Measurements from ENCODE around the gene CC2D2B.

The CC2D2B gene

DNA sequence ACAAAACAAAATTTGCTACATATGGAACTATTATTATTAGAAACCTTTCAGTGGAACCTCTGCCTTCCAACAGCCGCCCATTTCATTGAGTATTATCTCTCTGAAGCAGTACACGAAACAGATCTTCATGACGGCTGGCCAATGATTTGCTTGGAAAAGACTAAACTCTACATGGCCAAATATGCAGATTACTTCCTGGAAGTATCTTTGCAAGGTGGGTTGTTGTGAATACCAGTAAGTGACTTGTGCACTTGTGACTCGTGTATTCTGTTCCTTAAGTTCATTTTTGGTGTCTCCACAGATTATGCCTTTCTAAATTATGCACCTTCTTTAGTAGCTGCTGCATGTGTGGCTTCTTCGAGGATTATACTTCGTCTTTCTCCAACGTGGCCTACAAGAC is 149.0 kb downstream of the CC2D2B start:
- TF ChIP-seq, protein P1, sequence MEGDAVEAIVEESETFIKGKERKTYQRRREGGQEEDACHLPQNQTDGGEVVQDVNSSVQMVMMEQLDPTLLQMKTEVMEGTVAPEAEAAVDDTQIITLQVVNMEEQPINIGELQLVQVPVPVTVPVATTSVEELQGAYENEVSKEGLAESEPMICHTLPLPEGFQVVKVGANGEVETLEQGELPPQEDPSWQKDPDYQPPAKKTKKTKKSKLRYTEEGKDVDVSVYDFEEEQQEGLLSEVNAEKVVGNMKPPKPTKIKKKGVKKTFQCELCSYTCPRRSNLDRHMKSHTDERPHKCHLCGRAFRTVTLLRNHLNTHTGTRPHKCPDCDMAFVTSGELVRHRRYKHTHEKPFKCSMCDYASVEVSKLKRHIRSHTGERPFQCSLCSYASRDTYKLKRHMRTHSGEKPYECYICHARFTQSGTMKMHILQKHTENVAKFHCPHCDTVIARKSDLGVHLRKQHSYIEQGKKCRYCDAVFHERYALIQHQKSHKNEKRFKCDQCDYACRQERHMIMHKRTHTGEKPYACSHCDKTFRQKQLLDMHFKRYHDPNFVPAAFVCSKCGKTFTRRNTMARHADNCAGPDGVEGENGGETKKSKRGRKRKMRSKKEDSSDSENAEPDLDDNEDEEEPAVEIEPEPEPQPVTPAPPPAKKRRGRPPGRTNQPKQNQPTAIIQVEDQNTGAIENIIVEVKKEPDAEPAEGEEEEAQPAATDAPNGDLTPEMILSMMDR (conservative IDR thresholded peaks at IDR 0.05; ENCODE audit: control insufficient read depth, insufficient read depth, low read depth, low read length) = no peak
- no peak overlapping the region for H3K4me3 ChIP-seq (ENCODE audit: control insufficient read depth, low read depth, low read length)
- no peak for DNase-seq (ENCODE audit: low read depth)

DNA sequence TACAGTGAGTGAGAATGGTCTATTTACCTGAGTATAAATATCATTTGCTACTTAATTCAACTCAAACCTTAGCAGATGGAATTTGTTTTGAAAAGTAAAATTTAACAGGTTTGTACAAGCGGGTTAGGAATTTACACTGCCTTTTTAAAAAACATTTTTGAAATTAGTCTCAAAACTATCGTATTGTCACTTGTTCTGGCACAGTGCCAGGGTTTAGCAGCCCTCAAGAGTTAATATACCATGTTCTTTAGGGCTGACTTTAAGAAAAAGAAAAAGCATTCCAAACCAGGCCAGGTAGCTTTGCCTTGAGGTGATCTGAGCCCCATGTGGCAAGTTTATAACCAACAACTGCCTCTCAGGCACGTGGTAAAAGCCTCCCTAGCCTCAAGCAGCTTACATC is 153.5 kb downstream of the CC2D2B start:
- DNase-seq (ENCODE audit: low read depth) = no peak
- TF ChIP-seq, protein P1 (conservative IDR thresholded peaks at IDR 0.05; ENCODE audit: control insufficient read depth, insufficient read depth, low read depth, low read length) = no peak
- no peak overlapping the region for H3K4me3 ChIP-seq (ENCODE audit: control insufficient read depth, low read depth, low read length)

DNA sequence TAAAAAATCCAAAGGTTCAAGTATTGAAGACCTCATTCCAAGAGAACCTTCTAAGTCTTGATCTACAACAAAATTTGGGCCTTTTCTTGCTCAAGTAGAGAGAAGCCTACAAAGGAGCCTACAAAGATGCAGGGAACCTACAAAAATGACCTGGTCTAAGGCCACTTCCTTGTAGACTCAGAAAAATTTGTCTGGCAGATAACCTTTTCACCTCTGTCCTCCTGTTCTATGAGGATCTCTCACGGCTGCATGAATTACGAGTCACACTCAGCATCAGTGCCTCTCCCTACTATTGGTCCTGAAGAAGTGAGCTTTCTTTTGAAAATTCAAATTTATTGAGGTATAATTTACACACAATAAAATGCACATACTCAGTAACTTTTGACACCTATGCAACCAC is 164.9 kb downstream of the CC2D2B start:
- H3K4me3 ChIP-seq (ENCODE audit: control insufficient read depth, low read depth, low read length) = no peak overlapping the region
- TF ChIP-seq, protein P1 (conservative IDR thresholded peaks at IDR 0.05; ENCODE audit: control insufficient read depth, insufficient read depth, low read depth, low read length) = no peak
- no peak for DNase-seq (ENCODE audit: low read depth)

DNA sequence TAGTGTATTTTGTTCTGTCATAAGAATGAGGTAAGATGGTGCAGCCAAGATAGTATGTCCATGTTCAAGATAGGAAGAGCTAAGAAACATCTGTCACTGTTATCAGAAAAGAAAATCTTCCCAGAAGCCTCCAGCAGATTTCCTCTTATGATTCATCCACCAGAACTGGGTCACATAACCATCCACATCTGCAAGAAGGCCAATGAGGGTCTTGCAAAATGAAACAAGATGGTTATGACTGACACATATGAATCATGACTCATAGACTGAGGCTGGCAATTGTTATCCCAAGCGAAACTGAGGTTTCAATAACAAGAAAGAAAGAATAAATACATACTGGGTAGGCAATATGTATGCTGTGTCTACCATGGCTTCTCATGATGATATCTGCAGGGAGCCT is 165.9 kb downstream of the CC2D2B start:
- DNase-seq (ENCODE audit: low read depth) = peak; percentile 77
- TF ChIP-seq, protein P1 (conservative IDR thresholded peaks at IDR 0.05; ENCODE audit: control insufficient read depth, insufficient read depth, low read depth, low read length) = no peak

DNA sequence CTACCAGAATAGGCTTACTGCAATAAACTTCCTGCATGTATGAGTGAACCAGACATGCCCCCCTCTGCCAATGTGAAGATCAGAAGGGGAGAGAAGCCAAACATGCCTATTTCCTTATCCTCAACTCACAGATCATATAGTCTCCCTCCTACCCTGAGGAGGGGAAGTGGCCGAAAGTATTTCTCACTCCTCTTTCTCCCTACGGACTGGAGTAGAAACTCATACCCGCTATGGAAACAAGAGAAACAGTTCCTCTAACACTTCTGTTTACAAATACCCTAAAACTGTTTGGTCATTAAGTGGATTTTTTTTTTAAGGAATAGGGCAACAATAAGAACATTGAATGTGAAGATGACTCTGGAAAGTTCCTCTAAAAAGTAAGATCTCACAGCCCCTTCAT is 167.0 kb downstream of the CC2D2B start:
- DNase-seq (ENCODE audit: low read depth) = no peak
- TF ChIP-seq, protein P1 (conservative IDR thresholded peaks at IDR 0.05; ENCODE audit: control insufficient read depth, insufficient read depth, low read depth, low read length) = no peak
- H3K4me3 ChIP-seq (ENCODE audit: control insufficient read depth, low read depth, low read length) = no peak overlapping the region

More for the DNA sequence above, 165.9 kb downstream of the CC2D2B start:
- no peak overlapping the region for H3K4me3 ChIP-seq (ENCODE audit: control insufficient read depth, low read depth, low read length)

DNA sequence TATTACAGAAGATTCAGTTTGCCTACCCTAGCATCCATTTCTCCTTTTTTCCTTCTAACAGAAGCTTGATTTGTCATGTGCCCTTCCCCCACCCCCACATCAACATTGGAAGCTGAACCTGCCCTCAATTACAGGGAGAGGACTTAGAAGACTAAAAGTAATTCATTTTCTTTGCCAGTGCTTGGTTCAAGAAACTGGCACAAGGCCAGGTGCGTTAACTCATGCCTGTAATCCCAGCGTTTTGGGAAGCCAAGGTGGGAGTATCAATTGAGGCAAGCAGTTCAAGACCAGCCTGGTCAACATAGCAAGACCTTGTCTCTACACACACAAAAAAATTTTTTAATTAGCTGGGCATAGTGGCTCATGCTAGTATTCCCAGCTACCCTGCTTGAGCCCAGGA is 168.2 kb downstream of the CC2D2B start:
- H3K4me3 ChIP-seq (ENCODE audit: control insufficient read depth, low read depth, low read length) = no peak overlapping the region
- TF ChIP-seq, protein P1 (conservative IDR thresholded peaks at IDR 0.05; ENCODE audit: control insufficient read depth, insufficient read depth, low read depth, low read length) = no peak
- no peak for DNase-seq (ENCODE audit: low read depth)

DNA sequence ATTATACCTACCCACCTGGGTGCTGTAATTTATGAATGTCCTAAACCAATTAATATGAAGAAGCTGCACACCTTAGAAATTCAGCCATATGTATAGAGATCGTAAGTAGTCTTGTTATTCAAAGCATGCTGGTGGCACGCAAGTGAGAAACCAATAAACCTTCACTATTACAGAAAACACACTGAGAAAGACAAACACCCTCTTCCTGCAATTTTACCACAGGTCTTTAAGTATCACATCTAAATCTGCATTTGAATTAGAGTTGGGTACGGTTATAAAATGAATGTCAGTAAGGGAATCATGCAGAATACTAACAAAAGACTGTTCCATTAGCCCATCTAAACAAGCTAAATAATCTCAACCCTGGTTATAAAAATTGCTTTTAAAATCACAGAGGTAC is 169.4 kb downstream of the CC2D2B start:
- TF ChIP-seq, protein P1 (conservative IDR thresholded peaks at IDR 0.05; ENCODE audit: control insufficient read depth, insufficient read depth, low read depth, low read length) = no peak
- no peak for DNase-seq (ENCODE audit: low read depth)

More for the DNA sequence above, 169.4 kb downstream of the CC2D2B start:
- H3K4me3 ChIP-seq (ENCODE audit: control insufficient read depth, low read depth, low read length) = no peak overlapping the region
